Activated naive CD4-positive, alpha-beta T cell treated with Interleukin-2 at 50 U/mL for 16 hours (primary cell): ENCODE results near the gene ARMC2.
A peak's percentile ranks its signal among the peaks of the same experiment; 100 is the strongest.
"Not testable (repeated sequence)": the region's sequence is repeated elsewhere in the genome, so short reads cannot be mapped to it uniquely, and the experiment has no call there.

ENCODE experiments used
- DNase-seq: peaks from one replicate; pipeline ENCODE4 v3.0.0-alpha.2; 2020

Gene ARMC2, protein sequence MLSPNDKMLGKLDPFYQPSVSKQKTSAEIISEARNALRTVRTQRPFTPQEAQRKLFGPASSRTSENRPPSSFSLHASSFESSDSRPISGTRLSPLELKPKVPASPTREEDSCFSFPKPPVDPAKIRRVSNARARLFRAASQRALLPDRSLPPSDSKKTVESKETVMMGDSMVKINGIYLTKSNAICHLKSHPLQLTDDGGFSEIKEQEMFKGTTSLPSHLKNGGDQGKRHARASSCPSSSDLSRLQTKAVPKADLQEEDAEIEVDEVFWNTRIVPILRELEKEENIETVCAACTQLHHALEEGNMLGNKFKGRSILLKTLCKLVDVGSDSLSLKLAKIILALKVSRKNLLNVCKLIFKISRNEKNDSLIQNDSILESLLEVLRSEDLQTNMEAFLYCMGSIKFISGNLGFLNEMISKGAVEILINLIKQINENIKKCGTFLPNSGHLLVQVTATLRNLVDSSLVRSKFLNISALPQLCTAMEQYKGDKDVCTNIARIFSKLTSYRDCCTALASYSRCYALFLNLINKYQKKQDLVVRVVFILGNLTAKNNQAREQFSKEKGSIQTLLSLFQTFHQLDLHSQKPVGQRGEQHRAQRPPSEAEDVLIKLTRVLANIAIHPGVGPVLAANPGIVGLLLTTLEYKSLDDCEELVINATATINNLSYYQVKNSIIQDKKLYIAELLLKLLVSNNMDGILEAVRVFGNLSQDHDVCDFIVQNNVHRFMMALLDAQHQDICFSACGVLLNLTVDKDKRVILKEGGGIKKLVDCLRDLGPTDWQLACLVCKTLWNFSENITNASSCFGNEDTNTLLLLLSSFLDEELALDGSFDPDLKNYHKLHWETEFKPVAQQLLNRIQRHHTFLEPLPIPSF

DNA sequence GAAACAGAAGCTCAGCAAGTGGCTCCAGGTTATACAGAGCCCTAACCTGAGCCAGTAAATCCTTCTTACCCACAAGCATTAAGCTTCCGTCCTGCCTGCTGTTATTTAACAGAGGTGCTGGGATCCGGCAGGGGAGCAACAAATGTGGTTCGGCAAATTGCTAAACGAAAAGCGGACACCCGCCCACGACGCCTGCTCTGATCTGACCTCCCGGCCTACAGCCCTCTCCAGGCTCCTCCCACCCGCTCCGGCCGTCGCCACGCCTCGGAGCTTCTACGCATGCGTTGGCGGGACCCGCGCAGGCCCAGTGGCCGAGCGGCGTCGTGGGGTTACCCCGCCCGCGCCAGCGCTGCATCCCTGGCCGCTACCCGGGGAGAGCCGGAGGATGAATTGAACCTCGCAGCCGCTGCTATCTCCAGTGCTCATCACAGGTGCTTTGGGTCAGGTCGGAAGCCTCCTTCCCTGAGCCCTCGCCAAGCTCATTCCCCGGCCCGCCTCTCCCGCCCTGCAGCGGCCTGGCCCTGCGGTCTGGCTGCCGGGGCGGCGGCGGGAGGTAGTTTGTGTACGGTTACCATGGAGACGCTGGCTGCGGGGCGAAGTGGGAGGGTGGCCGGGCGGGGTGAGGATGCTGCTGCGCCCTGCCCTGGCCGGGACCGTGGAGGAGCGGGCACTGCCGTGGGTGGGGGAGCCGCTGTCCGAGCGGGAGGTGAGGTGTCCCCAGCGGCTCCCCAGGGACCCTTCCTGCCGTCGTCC, at the start of gene ARMC2:
Gene ARMC2 (plus strand): TSS at position 307 of the 753 bp plus-strand sequence. CDS start 5,846 bp downstream, outside the sequence.
- DNase-seq: peak; percentile 89

DNA sequence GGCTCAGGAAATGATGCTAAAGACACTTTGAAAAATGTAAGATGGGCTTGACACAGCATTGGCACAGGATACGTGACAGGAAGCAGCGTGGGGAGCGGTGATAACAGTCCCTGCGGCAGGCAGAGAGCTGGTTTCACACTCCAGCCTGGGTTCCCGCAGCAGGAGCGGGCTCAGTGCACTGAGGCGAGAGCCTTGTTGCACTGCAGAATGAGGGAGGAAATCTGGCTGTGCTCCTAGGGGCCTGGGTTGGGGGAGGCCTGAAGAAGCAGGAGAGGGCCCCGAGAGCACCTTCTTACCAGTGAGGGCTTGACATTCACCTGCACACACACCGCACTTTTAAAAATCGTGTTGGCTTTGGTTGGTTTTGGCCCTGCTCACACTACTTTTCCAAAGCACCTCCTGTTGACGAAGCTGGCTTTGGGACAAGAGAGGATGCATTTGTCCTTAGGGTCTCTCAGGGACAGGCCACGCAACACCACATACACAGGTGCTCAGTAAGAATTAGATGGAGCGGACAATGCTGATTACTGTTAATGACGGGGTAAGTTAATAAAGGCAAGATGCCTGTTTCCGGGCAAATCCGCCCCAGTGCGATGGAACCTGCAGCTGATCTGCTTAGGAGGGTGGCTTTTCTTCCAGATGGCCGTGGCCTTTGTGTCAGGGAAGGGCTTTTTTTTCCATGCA, 49.4 kb upstream of the ARMC2 start:
- DNase-seq: peak; percentile 51

DNA sequence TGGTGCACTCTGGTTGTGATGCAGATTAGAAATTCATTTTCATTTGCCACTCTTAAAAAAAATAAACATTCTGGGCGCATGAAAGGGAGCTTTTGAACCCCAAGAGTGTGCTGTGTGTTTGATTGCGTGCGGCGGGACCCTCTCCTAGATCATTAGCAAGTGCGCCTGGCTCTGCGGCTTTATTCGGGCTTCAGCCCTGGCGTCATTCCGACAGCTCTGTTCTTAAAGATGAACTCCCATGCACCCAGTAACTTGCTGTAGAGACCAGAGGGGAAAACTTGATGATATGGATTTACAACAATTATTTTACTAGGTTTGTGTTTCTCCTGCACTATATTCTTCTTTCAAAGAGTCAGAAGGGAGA, 48.9 kb upstream of the ARMC2 start:
- DNase-seq: no peak

DNA sequence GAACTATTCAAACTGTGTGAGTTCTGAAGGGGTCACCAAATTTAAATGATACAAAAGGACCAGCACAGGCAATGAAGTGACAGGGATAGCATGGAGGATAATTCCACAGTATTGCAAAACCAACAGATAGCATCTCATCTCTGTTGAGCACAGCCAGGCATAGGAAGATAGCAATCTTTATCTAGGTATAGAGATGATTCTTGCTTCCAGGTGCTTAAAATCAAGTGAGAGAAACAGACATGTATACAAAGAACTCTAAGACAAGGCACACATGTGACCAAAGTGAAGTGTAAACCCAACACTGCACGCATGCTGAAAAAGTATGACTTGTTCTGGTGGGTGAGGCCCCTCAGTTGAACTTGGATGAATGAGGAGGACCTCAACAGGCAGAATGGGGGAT, 48.4 kb upstream of the ARMC2 start:
- no peak for DNase-seq

DNA sequence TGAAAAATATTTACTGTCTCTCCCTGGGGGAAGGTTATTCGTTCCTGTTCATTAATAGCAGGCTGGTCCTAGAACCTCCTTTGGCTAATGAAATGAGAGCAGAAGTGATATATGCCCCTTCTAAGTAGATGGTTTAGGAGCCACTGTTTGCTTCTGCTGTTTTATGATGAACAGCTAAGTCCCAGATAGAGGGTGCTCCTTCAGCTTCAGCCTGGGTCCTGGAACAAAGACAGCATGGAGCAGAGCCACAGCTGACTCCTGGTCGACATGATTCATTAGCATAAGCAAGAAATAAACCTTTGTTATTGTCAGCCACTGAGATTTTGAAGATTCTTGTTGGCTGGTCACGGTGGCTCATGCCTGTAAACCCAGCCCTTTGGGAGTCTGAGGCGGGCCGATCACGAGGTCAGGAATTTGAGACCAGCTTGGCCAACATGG, 47.8 kb upstream of the ARMC2 start:
- no peak for DNase-seq

DNA sequence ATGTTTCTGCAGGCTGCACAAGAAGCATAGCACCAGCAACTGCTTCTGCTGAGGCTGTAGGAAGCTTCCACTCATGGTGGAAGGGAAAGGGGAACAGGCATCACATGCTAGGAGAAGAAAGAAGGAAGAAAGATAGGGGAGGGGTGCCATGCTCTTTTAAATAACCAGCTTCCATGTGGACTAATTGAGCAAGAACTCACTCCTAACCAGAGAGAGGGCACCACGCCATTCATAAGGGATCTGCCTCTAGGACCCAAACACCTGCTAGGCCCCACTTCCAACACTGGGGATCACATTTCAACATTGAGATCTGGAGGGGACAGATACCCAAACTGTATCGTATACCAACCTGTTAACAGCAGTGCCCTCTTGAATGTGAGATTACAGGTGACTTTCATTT, 46.9 kb upstream of the ARMC2 start:
- no peak for DNase-seq

DNA sequence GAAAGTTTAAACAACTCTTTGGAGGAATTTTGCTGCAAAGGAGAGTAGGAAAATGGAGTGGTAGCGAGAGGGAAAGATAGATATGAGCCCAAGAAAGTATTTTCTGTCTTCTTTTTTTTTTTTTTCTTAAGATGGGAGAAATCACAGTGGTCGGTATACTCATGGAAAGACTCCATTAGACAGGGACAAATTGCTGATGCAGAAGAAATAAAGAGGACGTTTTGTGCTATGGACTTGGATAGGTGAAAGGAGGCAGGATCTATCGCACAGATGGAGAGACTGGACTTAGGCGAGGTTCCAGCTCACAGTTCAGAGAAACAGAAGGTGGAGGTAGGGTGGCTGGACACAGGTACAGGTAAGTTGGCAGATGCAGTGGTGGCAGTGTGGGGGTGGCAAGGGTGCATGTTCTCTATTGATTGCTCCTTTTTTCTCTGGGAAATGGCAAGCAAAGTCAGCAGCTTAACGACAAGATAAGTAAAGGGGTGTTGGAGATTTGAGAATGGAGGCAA, 44.2 kb upstream of the ARMC2 start:
- DNase-seq: no peak

DNA sequence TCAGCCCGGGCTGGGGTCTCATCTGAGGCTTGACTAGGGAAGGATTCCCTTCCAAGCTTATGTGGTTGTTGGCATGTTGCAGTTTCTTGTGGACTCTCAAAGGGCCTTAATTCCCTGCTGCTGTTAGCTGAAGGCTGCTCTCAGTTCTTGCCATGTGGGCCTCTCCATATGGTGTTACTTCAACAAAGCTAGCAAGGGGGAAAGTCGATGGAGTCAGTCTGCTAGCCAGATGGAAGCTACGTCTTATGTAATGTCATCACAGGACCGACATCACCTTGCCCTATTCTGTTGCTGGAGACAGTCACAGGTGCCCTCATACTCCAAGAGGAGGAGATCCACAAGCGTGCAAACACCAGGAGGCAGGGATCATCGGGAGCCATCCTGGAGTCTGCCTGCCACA, 43.3 kb upstream of the ARMC2 start:
- DNase-seq: no peak

DNA sequence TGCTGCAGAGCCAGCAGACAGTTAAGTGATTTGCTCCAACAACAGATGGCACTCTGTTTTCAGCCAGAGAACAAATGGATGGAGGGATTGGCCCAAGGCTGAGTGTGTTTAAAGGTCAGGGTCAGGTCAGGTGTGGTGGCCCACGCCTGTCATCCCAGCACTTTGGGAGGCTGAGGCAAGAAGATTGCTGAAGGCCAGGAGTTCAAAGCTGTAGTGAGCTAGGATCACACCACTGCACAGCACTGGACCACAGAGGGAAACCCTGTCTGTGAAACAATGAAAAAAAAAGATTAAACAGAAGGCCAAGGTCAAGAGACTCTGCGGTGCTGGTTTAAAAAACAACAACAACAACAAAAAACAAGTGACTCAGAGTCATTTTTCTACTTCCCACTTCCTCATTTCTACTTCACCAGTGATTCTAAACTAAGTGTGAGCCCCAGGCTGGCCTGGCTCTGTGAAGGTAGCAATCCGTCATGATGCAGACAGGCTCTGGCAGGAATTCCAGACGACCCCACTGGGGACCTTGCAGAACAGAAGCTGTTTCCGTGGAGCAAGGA, 42.5 kb upstream of the ARMC2 start:
- no peak for DNase-seq

DNA sequence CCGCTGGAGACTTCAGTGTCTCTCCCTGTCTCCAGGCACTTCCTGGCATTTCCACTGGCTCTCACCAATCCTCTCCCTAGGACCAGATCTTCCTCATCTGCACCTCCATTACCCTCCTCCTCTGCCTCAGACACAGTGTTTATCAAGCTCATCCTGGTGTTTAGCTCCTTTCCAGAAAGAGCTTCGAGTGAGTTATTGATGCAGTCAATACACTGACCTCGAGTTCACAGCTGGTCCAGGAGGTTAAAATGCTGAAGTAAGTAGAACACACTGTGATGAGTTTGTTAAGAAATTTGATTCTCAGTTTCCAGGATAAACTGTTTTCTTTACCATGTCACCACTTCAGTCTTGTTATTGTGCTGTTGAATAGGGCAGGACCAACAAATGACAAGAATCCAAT, 42.1 kb upstream of the ARMC2 start:
- DNase-seq: no peak

DNA sequence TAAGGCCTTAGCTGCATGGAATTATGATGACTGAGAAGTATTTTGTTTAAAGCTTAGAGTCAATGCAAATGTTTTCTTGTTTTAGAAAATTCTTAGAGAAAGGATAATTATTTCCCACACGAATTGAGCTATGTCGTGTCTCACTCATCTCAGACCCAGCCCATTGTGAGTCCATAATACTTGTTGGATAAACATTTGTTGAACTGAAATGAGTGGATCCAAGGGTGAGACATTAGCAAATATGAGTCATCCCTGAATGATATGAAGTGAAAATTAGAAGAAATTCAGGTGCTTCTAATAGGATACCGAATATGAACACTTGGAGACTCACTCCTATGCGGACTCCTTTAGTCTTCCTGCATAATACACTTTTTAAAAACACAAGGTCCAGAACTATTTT, 41.6 kb upstream of the ARMC2 start:
- DNase-seq: no peak

DNA sequence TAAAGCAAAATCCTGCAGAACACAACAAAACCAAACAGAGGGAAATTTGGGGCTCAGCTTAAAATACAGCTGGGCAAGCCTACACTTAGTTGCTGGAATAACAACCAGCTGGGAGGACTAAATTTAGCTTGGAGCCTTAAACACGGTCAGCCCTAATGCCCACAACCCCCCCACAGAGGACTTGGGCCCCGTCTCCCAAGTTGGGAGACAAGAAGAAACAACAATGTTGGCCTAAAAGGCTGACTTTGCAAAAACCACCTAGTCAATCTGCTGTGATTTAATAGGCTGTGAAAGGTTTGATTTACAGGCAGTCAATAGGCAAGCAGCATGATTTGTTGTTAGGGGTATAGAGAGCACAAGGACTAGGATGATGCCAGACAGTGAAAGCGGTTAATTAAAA, 40.3 kb upstream of the ARMC2 start:
- DNase-seq: no peak

DNA sequence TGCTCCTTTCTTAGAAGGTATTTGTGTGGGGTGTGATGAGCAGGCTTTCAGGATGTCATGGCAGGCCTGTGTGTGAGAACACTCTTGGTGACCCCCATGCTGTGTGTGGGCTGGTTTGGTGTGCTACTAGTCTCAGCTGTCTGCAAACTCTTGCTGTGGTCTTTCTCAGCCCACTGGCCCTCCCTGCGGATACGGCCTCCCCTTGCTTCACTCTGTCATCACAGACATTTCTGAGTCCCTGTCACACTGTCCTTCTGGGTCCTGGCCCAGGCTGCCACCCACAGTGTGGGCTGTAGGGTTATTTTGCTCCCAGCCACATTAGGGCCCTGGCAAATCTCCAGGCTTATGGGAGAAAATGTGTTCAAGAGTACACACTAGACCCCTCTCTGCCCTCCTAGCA, 39.0 kb upstream of the ARMC2 start:
- no peak for DNase-seq

DNA sequence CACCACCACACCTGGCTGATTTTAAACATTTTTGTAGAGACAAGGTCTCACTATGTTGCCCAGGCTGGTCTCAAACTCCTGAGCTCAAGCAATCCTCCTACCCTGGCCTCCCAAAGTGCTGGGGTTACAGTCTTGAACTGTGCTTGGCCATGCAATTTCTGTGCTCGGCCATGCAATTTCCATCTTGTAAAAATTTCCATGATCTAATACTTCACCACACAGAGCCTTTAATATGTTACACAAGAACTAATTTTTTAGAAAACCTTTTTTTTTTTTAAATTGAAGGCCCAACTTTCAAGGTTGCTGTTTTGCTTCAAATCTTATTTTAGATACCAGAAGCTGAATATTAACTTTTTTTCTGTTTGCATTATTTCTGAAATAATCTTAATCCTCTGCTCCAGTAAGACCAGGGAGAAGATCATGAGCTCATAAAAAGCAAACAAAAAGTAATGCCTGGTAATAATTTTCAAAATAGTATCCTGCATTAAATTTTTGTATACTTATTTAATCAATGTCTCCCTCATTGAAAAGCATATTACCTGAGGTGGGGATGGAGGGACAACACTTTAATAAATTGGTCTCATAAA, 38.1 kb upstream of the ARMC2 start:
- DNase-seq: no peak

DNA sequence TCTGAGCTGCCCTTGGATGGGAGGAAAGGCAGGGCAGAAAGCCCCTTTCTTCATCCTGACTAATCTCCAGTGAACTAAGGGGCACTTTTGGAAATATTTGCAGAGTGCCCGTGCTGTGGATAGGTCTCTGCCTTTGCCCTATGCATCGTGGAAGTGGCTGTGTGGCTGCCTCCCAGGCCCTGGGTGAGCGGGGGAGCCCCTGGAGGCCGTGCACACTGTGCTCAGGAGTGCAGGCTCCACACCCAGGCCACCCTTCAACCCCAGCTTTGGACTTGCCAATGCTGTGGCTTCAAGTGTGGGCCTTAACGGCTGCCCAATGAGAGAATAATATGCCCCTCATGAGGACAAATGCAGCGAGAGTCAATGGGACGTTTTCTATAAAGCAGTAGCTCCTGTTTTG, 36.7 kb upstream of the ARMC2 start:
- no peak for DNase-seq

DNA sequence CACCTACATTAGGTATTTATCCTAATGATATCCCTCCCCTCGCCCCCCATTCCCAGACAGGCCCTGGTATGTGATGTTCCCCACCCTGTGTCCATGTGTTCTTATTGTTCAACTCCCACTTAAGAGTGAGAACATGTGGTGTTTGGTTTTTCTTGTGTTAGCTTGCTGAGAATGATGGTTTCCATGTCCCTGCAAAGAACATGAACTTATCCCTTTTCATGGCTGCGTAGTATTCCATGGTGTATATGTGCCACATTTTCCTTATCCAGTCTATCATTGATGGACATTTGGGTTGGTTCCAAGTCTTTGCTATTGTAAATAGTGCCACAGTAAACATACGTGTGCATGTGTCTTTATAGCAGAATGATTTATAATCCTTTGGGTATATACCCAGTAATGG, 35.0 kb upstream of the ARMC2 start:
- not testable (repeated sequence) for DNase-seq

DNA sequence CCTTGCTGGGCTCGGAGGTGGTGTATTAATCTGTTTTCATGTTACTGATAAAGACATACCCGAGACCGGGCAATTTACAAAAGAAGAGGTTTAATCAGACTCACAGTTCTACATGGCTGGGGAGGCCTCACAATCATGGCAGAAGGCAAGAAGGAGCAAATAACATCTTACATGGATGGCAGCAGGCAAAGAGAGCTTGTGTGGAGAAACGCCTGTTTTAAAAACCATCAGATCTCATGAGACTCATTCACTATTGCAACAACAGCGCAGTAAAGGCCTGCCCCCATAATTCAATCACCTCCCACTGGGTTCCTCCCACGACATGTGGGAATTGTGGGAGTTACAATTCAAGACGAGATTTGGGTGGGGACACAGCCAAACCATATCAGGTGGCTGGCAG, 30.9 kb upstream of the ARMC2 start:
- not testable (repeated sequence) for DNase-seq

DNA sequence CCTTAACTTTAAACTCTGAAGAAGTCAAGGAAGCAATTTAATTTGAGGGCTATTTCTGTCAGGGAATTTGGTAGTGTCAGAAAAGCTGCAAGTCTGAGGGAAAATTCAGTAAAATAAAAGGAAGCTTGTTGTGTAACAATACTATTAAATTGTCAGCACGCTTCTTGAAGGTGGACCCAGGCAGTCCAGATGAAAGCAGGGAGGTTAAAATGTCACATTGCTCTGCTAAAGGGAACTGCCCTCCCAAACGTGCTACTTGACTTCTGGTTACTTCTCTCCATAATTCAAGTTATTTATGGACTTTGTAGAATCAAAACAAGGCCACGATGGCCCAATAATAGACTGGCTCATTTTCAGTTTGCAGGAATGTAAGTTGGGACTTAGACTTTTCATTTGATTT, 28.2 kb upstream of the ARMC2 start:
- no peak for DNase-seq

DNA sequence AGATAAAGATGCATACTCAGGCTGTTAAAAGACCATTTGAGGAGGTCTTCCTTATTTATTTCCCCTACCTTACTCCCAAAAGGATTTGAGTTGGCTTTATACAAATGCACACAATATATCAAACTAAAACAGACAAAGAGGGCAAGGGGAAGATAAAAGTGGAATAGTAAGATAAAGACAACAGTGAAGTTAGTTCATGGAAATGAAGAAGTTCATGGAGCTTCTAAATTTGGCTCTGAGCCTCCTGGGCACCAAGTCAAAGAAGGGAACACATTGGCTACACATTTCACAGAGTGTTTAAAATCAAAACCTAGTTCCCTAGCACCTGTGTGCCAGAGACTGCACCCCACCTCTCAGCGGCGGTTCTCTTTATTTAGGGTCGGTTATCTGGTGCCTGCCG, 25.8 kb upstream of the ARMC2 start:
- no peak for DNase-seq

DNA sequence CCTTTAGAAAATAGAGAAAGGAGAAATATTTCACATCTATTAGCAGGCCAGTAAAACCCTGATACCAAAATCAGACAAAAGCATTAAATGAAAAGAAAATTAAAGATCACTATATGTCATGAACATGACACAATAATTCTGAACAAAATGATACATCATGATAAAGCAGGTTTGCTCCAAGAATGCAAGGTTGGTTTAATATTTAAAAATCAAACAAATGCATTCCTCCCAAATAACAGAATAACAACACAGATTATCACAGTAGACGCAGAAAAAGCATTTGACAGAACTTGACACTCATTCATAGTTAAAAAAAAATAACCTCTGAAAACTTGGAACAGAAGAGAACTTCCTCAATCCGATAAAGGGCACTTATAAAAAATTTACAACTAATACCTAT, 22.9 kb upstream of the ARMC2 start:
- DNase-seq: no peak

DNA sequence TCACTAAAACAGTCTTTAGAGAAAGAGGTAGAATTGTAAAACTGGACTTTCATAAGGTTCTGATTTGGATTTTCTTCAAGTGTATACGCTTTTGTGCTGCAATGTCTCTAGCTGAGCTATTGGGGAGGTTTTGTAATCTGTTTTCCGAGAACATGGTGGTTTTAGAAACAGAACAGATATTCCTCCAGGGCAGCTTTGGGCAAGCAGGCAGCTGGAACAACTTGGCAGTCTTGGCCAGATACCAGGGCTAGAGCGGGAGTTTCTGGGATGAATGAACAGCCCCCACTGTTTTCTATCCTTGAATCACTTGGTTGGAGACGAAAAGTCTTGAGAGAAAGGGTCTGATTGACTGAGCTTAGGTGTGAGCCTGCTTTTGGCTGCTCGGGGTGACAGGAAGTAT, 17.1 kb upstream of the ARMC2 start:
- no peak for DNase-seq

DNA sequence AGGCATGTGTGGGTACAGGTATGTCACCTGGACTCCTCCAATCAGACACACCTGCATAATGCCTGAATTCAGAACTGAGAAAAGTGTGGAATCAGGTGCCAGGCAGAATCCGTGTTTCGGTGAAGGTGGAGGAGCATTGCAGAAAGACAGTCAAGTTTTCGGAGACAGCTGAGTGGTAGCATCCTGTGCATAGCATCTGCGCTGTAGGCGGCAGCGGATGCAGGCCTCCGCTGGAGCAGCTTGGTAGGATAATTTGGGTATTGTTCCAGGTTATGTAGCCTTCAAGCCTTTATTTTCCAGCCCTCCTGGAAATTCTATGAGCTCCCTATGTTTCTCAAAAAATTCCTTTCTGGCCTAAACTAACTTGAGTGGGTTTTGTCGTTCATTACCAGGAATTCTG, 15.5 kb upstream of the ARMC2 start:
- DNase-seq: no peak
